AG10803 (cell line): ENCODE data around the gene CLCNKB.

Experiments
- DNase-seq: peaks from one replicate; pipeline ENCODE4 v3.0.0; 2010; ENCODE audit warnings: low read depth
- H3K4me3 ChIP-seq: 2 replicates; pipeline ENCODE4 v1.5.1; 2011; ENCODE audit warnings: mild to moderate bottlenecking, low read length, control low read depth
- TF ChIP-seq, protein P1 (sequence below): conservative IDR thresholded peaks from 2 replicates; pipeline ENCODE4 v1.5.1; 2011; ENCODE audit warnings: mild to moderate bottlenecking, low read length, control low read depth, inconsistent platforms

The CLCNKB gene

GRCh38 chr1:16005597-16005996 is 38.0 kb upstream of the CLCNKB start:
- no peak for DNase-seq
- H3K4me3 ChIP-seq, result no peak overlapping the region
- TF ChIP-seq, protein P1, sequence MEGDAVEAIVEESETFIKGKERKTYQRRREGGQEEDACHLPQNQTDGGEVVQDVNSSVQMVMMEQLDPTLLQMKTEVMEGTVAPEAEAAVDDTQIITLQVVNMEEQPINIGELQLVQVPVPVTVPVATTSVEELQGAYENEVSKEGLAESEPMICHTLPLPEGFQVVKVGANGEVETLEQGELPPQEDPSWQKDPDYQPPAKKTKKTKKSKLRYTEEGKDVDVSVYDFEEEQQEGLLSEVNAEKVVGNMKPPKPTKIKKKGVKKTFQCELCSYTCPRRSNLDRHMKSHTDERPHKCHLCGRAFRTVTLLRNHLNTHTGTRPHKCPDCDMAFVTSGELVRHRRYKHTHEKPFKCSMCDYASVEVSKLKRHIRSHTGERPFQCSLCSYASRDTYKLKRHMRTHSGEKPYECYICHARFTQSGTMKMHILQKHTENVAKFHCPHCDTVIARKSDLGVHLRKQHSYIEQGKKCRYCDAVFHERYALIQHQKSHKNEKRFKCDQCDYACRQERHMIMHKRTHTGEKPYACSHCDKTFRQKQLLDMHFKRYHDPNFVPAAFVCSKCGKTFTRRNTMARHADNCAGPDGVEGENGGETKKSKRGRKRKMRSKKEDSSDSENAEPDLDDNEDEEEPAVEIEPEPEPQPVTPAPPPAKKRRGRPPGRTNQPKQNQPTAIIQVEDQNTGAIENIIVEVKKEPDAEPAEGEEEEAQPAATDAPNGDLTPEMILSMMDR, result no peak

DNA sequence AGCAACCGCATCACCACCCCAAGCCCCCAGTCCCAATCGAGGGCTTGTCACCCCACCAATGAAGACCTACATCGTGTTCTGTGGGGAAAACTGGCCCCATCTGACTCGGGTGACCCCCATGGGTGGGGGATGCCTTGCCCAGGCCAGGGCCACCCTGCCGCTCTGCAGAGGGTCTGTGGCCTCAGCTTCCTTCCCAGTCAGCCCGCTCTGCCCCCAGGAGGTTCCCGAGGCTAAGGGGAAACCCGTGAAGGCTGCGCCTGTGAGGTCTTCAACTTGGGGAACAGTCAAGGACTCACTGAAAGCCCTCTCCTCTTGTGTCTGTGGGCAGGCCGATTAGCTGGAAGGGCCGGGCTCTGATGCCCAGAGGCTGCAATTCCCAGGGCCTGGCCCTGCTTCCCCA is 37.6 kb upstream of the CLCNKB start:
- TF ChIP-seq, protein P1, result no peak
- no peak for DNase-seq
- no peak overlapping the region for H3K4me3 ChIP-seq

DNA sequence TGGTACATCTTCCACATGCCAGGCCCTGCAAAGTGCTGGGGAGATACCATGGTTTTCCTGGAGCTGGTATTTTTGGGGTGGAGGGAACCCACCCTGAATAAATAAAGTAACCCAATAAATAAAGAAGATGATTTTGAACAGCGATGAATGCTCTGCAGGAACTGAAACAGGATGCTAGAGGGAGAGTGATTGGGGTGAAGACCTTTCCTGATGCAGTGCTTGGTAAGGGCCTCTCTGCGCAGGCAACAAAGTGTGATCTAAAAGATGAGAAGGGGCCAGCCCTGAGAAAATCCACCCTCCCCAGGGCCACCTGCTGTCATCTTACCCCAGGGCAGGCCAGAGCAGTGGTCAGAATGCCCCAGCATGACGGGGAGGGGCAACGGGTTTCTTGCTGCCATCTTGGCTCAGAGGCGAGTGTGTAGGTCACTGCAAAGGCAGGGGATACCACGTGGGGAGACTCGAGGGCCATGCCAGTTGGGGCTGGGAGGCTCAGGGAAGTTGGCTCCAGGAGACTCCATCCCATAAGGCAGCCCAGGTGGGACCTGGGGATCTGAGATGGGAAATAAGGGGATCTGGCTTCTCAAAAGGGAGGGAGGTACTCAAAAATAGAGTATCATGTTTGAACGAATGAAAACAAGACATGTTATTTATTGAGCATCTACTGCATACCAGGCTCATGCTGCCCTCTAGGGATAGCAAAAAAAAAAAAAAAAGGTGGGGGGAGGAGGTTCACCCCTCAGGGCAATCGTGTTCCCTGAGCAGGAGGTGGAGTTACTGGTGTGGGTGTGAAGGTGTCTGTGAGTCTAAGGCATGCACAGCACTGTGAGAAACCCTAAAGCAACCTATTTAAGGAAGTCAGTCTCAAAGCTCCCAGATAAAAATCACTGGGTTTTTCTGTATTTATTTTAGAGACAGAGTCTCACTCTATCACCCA is 36.8 kb upstream of the CLCNKB start:
- peak; percentile 23 for DNase-seq
- H3K4me3 ChIP-seq, result no peak overlapping the region
- TF ChIP-seq, protein P1, result peak; percentile 30

GRCh38 chr1:16007671-16008341 is 35.8 kb upstream of the CLCNKB start:
- no peak overlapping the region for H3K4me3 ChIP-seq
- TF ChIP-seq, protein P1, result no peak
- no peak for DNase-seq

DNA sequence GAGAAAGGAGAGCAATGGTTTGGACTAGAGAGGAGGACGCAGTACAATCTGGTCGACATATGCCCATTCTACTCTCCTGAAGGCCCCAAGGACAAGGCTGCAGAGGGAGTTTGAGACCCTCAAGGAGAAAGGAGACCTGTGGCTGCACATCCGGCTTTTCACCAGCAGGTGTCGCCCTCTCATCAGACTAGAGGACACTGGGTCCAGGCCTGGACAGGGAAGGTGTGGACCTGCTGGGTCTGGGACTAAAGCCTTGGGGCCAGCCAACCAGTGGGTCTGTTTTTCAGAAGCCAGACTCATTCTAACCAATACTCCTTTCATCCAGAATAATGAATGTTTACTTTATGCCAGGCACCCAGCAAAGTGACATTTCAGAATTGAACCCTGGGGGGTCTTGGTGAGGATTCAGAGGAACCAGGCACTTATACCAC is 34.5 kb upstream of the CLCNKB start:
- peak; percentile 58 for DNase-seq
- H3K4me3 ChIP-seq, result no peak overlapping the region
- TF ChIP-seq, protein P1, result peak; percentile 96

- no peak for DNase-seq
- TF ChIP-seq, protein P1, result no peak
- no peak overlapping the region for H3K4me3 ChIP-seq
Measured at GRCh38 chr1:16009678-16010077, 33.9 kb upstream of the CLCNKB start.

DNA sequence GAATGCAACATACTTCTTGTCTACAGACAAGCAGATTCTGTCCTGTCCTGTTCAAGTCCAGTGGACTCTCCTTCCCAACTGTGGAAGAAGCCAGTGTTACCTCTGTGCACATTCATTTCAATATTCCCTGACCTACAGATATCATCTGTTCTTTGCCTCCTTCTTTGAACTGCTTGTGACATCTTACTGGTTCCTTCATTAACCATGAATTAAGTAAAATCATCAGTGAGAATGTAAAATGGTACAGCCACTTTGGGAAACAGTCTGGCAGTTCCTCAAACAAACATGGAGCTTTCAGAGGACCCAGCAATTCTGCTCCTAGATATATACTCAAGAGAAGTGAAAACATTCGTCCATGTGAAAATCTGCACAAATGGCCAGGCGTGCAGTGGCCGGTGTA is 32.7 kb upstream of the CLCNKB start:
- TF ChIP-seq, protein P1, result no peak
- DNase-seq, result no peak
- no peak overlapping the region for H3K4me3 ChIP-seq
